GM21447 (cell line): ENCODE results near the gene NFATC2.

Experiments
- ATAC-seq: cut with Tn5 transposase; IDR thresholded peaks from one replicate; pipeline ENCODE4 v1.9.1; 2021; ENCODE audit not compliant: unreplicated experiment

NFATC2 gene

GRCh38 chr20:51420805-51421204, 121.7 kb downstream of the NFATC2 start:
- ATAC-seq, result no peak

DNA sequence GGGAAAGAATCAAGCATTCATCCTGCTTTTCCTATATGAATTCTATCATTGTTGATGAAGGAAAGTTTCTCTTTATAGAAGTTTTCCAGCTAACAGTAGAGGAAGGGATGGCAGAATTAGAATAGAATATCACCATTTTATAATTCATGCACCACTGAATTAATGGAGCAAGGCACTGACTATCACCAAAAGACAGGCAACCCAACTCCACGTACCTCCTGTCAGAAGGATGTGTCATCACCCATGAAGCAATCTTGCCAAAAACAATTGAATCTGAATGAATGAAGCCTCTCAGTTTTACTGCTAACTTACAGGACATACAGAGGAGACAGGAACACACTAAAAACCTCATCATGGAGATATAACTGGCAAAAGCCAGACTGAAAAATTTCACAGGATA, 122.4 kb downstream of the NFATC2 start:
- ATAC-seq, result no peak

DNA sequence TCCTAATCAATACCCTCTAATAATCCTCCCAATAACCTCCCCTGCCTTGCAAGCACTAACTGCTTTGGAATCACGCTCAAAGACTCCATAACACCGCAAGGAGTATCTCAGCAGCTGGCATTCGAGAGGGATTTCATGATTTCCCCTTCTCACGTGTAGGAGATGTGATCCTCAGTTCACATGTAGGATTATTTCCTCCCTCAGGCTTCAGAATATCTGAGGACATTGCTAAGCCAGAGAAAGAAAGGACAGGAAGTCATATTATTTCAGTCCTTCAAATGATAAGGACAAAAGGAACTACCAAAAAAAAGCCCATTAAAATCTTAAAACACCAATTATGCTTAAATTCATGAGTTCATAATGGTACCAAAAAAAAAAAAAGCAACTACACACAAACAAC, 122.9 kb downstream of the NFATC2 start:
- ATAC-seq, result no peak

GRCh38 chr20:51419231-51419630, 123.3 kb downstream of the NFATC2 start:
- no peak for ATAC-seq

- ATAC-seq, result no peak
Observed at GRCh38 chr20:51418137-51418529, 124.4 kb downstream of the NFATC2 start.

GRCh38 chr20:51417250-51418136, 125.0 kb downstream of the NFATC2 start:
- no peak for ATAC-seq

- no peak for ATAC-seq
Observed at GRCh38 chr20:51416532-51417249, 125.8 kb downstream of the NFATC2 start.

- peak; percentile 49 for ATAC-seq
Observed at GRCh38 chr20:51413857-51414256, 128.7 kb downstream of the NFATC2 start.

- no peak for ATAC-seq
Observed at GRCh38 chr20:51412951-51413481, 129.5 kb downstream of the NFATC2 start.

DNA sequence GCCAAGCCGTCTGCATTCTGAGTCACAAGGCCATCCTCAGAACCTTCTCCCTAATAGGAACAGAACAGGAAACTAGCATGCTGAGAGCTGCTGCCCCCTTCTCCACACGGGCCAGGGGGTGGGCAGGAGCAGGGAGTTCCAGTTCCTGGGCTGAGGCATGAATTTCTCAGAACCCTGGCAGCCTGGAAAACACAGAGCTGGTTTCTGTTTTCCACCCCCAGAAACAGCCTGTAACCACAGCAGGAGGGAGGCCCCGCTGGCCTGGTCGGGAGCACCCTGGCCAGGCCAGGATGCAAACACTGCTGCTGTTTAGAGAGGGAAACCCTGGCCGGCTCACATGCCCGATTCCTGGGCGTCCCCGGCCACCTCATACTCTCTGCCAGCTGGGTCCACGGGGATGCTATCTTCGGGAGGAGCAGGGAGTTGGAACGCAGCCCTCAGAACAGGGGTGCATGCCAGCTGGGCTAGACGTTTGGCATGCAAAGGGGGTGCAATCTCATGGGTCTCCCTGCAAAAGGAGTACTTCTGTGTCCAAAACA, 130.1 kb downstream of the NFATC2 start:
- ATAC-seq, result no peak

DNA sequence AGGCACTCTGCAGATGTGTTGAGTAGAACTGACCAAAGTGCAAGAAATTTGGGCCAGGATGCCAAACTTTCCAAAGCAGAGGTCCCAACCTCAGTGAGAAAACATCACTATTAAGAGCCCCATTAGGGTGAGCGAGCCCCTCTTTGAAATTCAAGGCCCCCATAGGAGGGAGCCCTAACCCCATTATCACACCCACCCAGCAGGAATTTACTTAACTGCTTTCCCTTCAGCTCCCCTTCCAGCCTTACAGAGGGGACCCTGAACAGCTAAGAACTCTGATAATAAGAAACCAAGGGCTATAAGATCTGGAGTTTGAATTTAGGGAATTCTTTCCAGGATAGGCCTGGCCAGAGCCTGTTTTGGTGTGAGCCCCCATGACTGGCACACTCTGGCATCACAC, 130.6 kb downstream of the NFATC2 start:
- no peak for ATAC-seq

DNA sequence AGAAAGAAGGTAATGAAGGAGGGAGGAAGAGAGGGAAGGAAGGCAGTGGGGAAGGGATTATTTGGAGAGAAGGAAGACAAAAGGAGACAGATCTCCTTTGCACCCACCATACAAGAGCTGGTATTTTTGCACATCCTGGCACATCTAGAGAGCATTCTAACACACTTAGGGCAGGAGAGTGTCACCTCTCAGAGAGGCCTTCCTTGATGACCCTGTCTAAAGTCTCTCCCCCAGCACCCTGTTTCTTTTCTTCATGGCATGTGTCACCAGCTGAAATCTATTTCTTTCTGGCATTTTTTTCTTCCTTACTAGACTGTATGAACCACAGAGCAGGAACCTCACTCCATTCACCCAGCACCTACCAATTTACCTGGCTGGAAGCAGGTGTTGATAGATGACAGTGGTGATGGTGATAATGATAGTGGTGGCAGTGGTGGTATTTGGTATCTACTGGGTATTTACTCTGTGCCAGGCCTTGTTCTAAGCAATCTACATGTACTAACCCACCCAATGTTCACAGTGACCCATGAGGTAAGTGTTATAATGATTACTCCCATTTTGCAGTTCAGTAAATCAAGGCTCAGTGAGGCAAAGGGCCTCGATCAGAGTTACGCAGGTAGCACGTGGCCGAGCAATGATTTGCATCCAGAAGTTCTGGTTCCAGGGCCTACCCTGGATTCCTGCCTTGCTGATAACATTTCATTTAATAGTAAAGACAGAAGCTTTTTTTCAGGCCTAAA, 131.8 kb downstream of the NFATC2 start:
- ATAC-seq, result no peak

- ATAC-seq, result no peak
Observed at GRCh38 chr20:51409192-51409880, 133.2 kb downstream of the NFATC2 start.

DNA sequence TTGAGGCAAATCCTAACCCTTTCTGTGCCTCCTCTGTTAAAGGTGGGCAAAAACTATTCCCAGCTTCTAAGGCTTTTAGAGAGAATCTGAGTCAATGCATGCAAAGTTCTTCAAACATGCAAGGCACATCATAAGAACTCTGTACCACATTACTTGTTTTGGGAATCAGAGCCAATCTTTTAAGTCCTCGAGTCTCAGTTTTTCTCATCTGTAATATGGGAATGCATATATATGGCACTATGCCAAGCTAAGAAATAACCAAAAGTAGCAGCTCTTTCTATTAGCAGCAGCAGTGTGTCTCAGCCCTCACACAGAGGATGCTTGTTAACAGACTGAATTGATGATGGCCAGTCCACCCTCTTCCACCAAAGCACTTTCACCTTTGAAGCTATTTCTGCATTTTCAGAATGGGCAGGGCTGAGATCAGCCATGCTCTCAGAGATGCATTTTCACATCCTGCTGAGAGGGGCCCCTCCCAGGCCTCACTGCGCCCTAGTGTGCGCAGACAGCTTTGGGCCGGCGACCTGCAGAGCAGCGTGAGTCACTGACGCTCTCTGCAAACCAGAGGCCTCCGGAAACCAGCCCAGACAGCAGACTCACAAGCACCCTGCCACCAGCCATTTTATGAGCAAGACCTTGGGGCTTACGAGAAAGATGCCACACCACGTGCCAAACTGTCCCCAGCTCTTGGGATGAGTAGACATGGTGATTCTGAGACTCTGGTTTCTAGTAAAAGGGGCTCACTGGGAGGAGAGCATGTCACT, 138.0 kb downstream of the NFATC2 start:
- peak; percentile 69 for ATAC-seq

- no peak for ATAC-seq
Observed at GRCh38 chr20:51403466-51404220, 138.9 kb downstream of the NFATC2 start.

GRCh38 chr20:51402201-51402600, 140.3 kb downstream of the NFATC2 start:
- no peak for ATAC-seq

DNA sequence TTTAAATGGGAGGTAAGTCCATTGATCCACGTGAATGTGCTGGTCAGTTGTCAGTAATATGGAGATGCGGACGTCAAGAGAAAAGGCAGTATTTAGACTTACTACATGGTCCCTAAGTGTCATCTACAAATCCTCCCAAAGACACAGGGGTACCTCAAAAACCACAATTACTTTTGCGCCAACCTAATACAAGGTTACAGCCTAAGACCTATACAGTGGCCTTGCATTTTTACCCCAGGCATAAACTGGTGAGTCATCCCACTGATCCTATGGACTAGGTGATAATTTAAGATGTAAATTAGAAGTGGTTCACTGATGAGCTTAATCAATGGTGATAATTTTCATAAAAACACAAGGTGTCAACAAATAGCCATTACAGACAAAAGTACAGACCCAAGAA, 141.0 kb downstream of the NFATC2 start:
- ATAC-seq, result no peak

DNA sequence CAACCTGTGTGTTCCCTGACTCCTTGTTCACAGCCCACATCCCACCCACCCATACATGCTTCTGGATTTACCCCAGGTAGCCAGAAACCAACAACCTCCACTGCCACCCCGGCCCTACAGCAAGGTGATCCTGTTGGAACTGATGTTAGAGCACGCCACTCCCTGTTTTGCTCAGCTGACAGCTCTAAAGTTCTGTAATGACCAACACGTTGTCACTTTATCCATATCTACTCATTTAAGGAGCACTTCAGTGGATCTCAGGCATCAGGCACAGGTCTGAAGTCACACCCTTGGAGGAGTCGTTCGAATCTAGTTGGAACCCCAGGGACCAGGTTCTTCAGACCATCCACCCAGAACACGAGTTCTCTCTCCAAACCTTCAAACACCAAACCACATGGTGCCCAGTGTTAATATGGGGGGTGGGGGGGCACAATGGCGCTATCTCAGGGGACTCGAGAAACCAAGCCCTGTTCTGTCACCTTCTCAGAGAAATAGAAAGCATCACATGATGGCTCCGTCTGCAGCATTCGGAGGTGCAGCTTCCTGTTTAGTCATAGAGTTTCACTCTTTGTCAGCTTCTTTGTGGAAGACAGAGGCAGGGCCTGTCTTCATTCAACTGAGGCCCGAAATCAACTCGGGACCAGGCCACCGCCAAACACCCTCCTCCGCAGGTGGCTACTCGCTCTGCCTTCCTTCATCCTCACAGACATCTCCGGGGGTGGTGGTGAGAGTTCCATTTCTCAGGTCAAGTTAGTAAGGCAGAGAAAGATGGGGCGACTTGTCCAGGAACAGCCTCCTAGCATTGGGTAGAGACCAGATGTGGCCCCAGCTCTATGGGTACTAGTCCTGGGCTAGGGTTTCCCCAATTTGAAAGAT, 142.2 kb downstream of the NFATC2 start:
- ATAC-seq, result peak; percentile 59
